T-helper 22 cell (primary cell): ENCODE data around the gene RAB17.

ENCODE experiments used
- DNase-seq: peaks from one replicate; pipeline ENCODE4 v3.0.0-alpha.2; 2020; ENCODE audit warnings: low read depth

The RAB17 gene

GRCh38 chr2:237576974-237577373 lies 13.6 kb downstream of the RAB17 start:
- DNase-seq: no peak

GRCh38 chr2:237575869-237576862 lies 14.4 kb downstream of the RAB17 start:
- no peak for DNase-seq

GRCh38 chr2:237574894-237575868 lies 15.4 kb downstream of the RAB17 start:
- DNase-seq: no peak

GRCh38 chr2:237574467-237574866 lies 16.1 kb downstream of the RAB17 start:
- DNase-seq: no peak

- DNase-seq: no peak
These were observed 16.7 kb downstream of the RAB17 start for GRCh38 chr2:237573721-237574415.

GRCh38 chr2:237572742-237573101 lies 17.8 kb downstream of the RAB17 start:
- no peak for DNase-seq

- DNase-seq: peak; percentile 53
These were observed 18.4 kb downstream of the RAB17 start for GRCh38 chr2:237572021-237572741.

GRCh38 chr2:237571551-237571950 lies 19.0 kb downstream of the RAB17 start:
- no peak for DNase-seq

GRCh38 chr2:237570776-237571335 lies 19.7 kb downstream of the RAB17 start:
- no peak for DNase-seq

GRCh38 chr2:237569896-237570295 lies 20.6 kb downstream of the RAB17 start:
- no peak for DNase-seq

GRCh38 chr2:237569041-237569440 lies 21.5 kb downstream of the RAB17 start:
- DNase-seq: no peak

GRCh38 chr2:237568121-237568660 lies 22.3 kb downstream of the RAB17 start:
- no peak for DNase-seq

GRCh38 chr2:237567276-237568029 lies 23.1 kb downstream of the RAB17 start:
- DNase-seq: no peak

GRCh38 chr2:237566401-237567235 lies 23.9 kb downstream of the RAB17 start, which contains the start of gene PRLH:
Gene PRLH, plus strand, starts transcription at chr2:237566574. Its CDS starts 0 bp downstream, at chr2:237566574.
- no peak for DNase-seq

GRCh38 chr2:237565974-237566373 lies 24.6 kb downstream of the RAB17 start:
- DNase-seq: no peak

GRCh38 chr2:237564526-237565131 lies 25.9 kb downstream of the RAB17 start:
- no peak for DNase-seq

- DNase-seq: no peak
These were observed 26.7 kb downstream of the RAB17 start for GRCh38 chr2:237563816-237564215.

GRCh38 chr2:237561221-237561620 lies 29.3 kb downstream of the RAB17 start:
- DNase-seq: no peak
